GM12892 (cell line): ENCODE results near the gene VARS2.
A peak's percentile ranks its signal among the peaks of the same experiment; 100 is the strongest.

Experiments used
- DNase-seq: peaks from one replicate; pipeline ENCODE4 v3.0.0; 2011; ENCODE audit not compliant: insufficient read length
- FAIRE-seq: peaks from 2 replicates; lab custom pipeline; 2011; peaks lifted over from hg19 to GRCh38; lab: Jason Lieb, UNC
- POLR2A ChIP-seq: IDR thresholded peaks from 2 replicates; pipeline ENCODE4 v1.6.1; 2011; ENCODE audit warnings: low read depth, low read length, control low read depth
- POLR2AphosphoS5 ChIP-seq: IDR thresholded peaks from 2 replicates; pipeline ENCODE4 v1.6.1; 2011; ENCODE audit warnings: low read depth, low read length, control low read depth
- TAF1 ChIP-seq: IDR thresholded peaks from 2 replicates; pipeline ENCODE4 v1.6.1; 2011; ENCODE audit warnings: low read depth, mild to moderate bottlenecking, control low read depth, low read length, borderline replicate concordance

VARS2 gene

GRCh38 chr6:30879684-30880427 is 34.2 kb upstream of the VARS2 start:
- FAIRE-seq (no peak), DNase-seq (no peak)
- TF ChIP-seq POLR2A (no peak), POLR2AphosphoS5 (no peak), TAF1 (no peak)

- FAIRE-seq (no peak), DNase-seq (no peak)
- TF ChIP-seq POLR2AphosphoS5: no peak
- no peak for TF ChIP-seq POLR2A
- TF ChIP-seq TAF1: no peak
Observed at GRCh38 chr6:30880698-30881252, 33.3 kb upstream of the VARS2 start.

GRCh38 chr6:30881392-30882203 is 32.4 kb upstream of the VARS2 start:
- DNase-seq (no peak), FAIRE-seq (no peak)
- TF ChIP-seq TAF1 (no peak), POLR2A (no peak), POLR2AphosphoS5 (no peak)

- DNase-seq (no peak), FAIRE-seq (no peak)
- TF ChIP-seq TAF1: no peak
- TF ChIP-seq POLR2A: no peak
- TF ChIP-seq POLR2AphosphoS5: no peak
Observed at GRCh38 chr6:30882204-30882758, 31.8 kb upstream of the VARS2 start.

GRCh38 chr6:30882759-30883684 is 31.0 kb upstream of the VARS2 start:
- FAIRE-seq (peak; percentile 81), DNase-seq (peak; percentile 62)
- TF ChIP-seq POLR2AphosphoS5: no peak
- TF ChIP-seq TAF1: no peak
- TF ChIP-seq POLR2A: no peak

- FAIRE-seq (peak; percentile 64), DNase-seq (peak; percentile 78)
- TF ChIP-seq POLR2A (no peak), TAF1 (no peak), POLR2AphosphoS5 (no peak)
Observed at GRCh38 chr6:30883685-30884520, 30.1 kb upstream of the VARS2 start, which contains the start of gene DDR1. Gene DDR1 (plus strand): TSS chr6:30884519. CDS start chr6:30888730, 4,211 bp downstream.

- no peak for TF ChIP-seq POLR2A
- TF ChIP-seq TAF1: no peak
- no peak for TF ChIP-seq POLR2AphosphoS5
- DNase-seq: peak; percentile 61
- FAIRE-seq: no peak
Observed at GRCh38 chr6:30884521-30885480, 29.2 kb upstream of the VARS2 start.

GRCh38 chr6:30885481-30885998 is 28.5 kb upstream of the VARS2 start:
- DNase-seq: no peak
- no peak for FAIRE-seq

More at GRCh38 chr6:30885481-30885998, 28.5 kb upstream of the VARS2 start:
- TF ChIP-seq POLR2AphosphoS5 (no peak), TAF1 (no peak), POLR2A (no peak)
